Measurements from ENCODE around the gene WDR20. TPM values are rescaled to one million over a fixed set of nuclear protein-coding genes. Genes with fewer than 3 reads are reported as not detected.

WDR20 gene
- total RNA-seq, 3 donors from 2014 or later: 19.5 to 42.0 (median 24.6) TPM

GRCh38 chr14:102177161-102177560, 37.5 kb downstream of the WDR20 start:
- no peaks in the 10 kb centered on the region for H3K36me3 ChIP-seq
- no peaks in the 10 kb centered on the region for H3K4me1 ChIP-seq
- H3K27me3 ChIP-seq: no peaks in the 10 kb centered on the region
- DNase-seq (ENCODE audit: low spot score in 2 of 2): no peak
- H3K4me3 ChIP-seq: no peak overlapping the region
- no peaks in the 10 kb centered on the region for H3K9me3 ChIP-seq
- TF ChIP-seq CTCF (IDR thresholded peaks at IDR 0.05) (no peak), POLR2A (IDR thresholded peaks at IDR 0.05) (no peak), POLR2AphosphoS5 (IDR thresholded peaks at IDR 0.05) (no peak)
- intact Hi-C loops (cut with DNase I; ENCODE audit: low total_unique reads): no loop called here
- H3K27ac ChIP-seq: no peak overlapping the region

- TF ChIP-seq CTCF (IDR thresholded peaks at IDR 0.05): no peak
- no peak for TF ChIP-seq POLR2AphosphoS5 (IDR thresholded peaks at IDR 0.05)
- TF ChIP-seq POLR2A (IDR thresholded peaks at IDR 0.05): no peak
- H3K9me3 ChIP-seq: no peaks in the 10 kb centered on the region
- intact Hi-C loops (cut with DNase I; ENCODE audit: low total_unique reads): no loop called here
Measured at GRCh38 chr14:102178806-102179205, 39.1 kb downstream of the WDR20 start.

GRCh38 chr14:102180248-102180998, 40.7 kb downstream of the WDR20 start:
- no peaks in the 10 kb centered on the region for H3K9me3 ChIP-seq
- TF ChIP-seq POLR2AphosphoS5 (IDR thresholded peaks at IDR 0.05): no peak
- TF ChIP-seq CTCF (IDR thresholded peaks at IDR 0.05): no peak
- TF ChIP-seq POLR2A (IDR thresholded peaks at IDR 0.05): no peak
- no peak overlapping the region for H3K4me3 ChIP-seq
- no peak overlapping the region for H3K27ac ChIP-seq
- intact Hi-C loops (cut with DNase I; ENCODE audit: low total_unique reads): no loop called here
- no peaks in the 10 kb centered on the region for H3K36me3 ChIP-seq
- H3K27me3 ChIP-seq: no peaks in the 10 kb centered on the region
- DNase-seq (ENCODE audit: low spot score in 2 of 2): no peak
- H3K4me1 ChIP-seq: no peaks in the 10 kb centered on the region

More at GRCh38 chr14:102178806-102179205, 39.1 kb downstream of the WDR20 start:
- H3K4me3 ChIP-seq: no peak overlapping the region
- H3K36me3 ChIP-seq: no peaks in the 10 kb centered on the region
- no peaks in the 10 kb centered on the region for H3K27me3 ChIP-seq
- no peak for DNase-seq (ENCODE audit: low spot score in 2 of 2)
- H3K4me1 ChIP-seq: no peaks in the 10 kb centered on the region
- H3K27ac ChIP-seq: no peak overlapping the region

GRCh38 chr14:102181187-102181586, 41.5 kb downstream of the WDR20 start:
- intact Hi-C loops (cut with DNase I; ENCODE audit: low total_unique reads): no loop called here
- Histone ChIP-seq H3K36me3 (no peaks in the 10 kb centered on the region), H3K4me1 (no peaks in the 10 kb centered on the region), H3K9me3 (no peaks in the 10 kb centered on the region), H3K27me3 (no peaks in the 10 kb centered on the region), H3K4me3 (no peak overlapping the region), H3K27ac (no peak overlapping the region)
- TF ChIP-seq POLR2AphosphoS5 (IDR thresholded peaks at IDR 0.05): no peak
- TF ChIP-seq CTCF (IDR thresholded peaks at IDR 0.05): no peak
- no peak for TF ChIP-seq POLR2A (IDR thresholded peaks at IDR 0.05)
- DNase-seq (ENCODE audit: low spot score in 2 of 2): no peak

GRCh38 chr14:102182190-102182589, 42.5 kb downstream of the WDR20 start:
- Histone ChIP-seq H3K27me3 (no peaks in the 10 kb centered on the region), H3K9me3 (no peaks in the 10 kb centered on the region), H3K27ac (no peak overlapping the region), H3K36me3 (no peaks in the 10 kb centered on the region), H3K4me3 (no peak overlapping the region), H3K4me1 (no peaks in the 10 kb centered on the region)
- intact Hi-C loops (cut with DNase I; ENCODE audit: low total_unique reads): no loop called here
- DNase-seq (ENCODE audit: low spot score in 2 of 2): no peak
- no peak for TF ChIP-seq POLR2A (IDR thresholded peaks at IDR 0.05)
- no peak for TF ChIP-seq POLR2AphosphoS5 (IDR thresholded peaks at IDR 0.05)
- TF ChIP-seq CTCF (IDR thresholded peaks at IDR 0.05): no peak

Measured in breast epithelium (tissue), 4 donors.